NB4 (cell line): ENCODE data around the gene MYCBPAP.

Experiments used
- DNase-seq: peaks from one replicate; pipeline ENCODE4 v3.0.0; 2010; ENCODE audit warnings: low read depth
- H3K4me3 ChIP-seq: one replicate; pipeline ENCODE4 v1.5.1; 2011; ENCODE audit warnings: mild to moderate bottlenecking, low read depth, low read length, moderate library complexity
- MYC ChIP-seq: IDR thresholded peaks from 2 replicates; pipeline ENCODE4 v1.6.1; 2011; ENCODE audit warnings: low read depth, low read length
- POLR2A ChIP-seq: IDR thresholded peaks from 2 replicates; pipeline ENCODE4 v1.6.1; 2011; ENCODE audit warnings: mild to moderate bottlenecking; ENCODE audit not compliant: insufficient read length; ENCODE audit errors: extremely low read depth
- TF ChIP-seq, protein P1 (sequence below): IDR thresholded peaks from 2 replicates; pipeline ENCODE4 v1.6.1; 2011; ENCODE audit warnings: low read depth, low read length
- TF ChIP-seq, protein P2 (sequence below): IDR thresholded peaks from one replicate; pipeline ENCODE4 v1.5.1; 2012; ENCODE audit warnings: low read depth, low read length

Gene MYCBPAP

DNA sequence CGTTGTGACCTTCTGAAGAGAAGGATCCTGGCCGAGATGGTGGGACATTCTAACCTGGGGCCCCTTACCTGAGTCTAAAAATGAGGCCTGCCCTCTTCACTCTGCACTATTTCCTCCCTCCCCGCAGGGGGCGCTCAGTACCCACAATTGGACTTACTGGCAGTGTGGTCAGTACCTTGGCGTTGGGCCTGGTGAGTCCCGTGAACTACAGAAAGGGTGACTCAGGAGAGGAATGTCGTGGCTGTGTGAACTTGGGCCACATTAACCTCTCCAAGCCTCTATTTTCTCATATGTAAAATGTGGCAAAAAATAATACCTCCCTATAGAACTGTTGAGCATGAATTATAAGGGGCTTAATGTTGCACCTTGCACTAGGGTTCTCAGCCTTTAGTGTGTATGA is 25.7 kb upstream of the MYCBPAP start:
- no peak overlapping the region for H3K4me3 ChIP-seq
- TF ChIP-seq MYC, result peak; percentile 21; the same call in 1 of the 2 replicates
- TF ChIP-seq, protein P1, sequence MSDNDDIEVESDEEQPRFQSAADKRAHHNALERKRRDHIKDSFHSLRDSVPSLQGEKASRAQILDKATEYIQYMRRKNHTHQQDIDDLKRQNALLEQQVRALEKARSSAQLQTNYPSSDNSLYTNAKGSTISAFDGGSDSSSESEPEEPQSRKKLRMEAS, result no peak
- TF ChIP-seq, protein P2, sequence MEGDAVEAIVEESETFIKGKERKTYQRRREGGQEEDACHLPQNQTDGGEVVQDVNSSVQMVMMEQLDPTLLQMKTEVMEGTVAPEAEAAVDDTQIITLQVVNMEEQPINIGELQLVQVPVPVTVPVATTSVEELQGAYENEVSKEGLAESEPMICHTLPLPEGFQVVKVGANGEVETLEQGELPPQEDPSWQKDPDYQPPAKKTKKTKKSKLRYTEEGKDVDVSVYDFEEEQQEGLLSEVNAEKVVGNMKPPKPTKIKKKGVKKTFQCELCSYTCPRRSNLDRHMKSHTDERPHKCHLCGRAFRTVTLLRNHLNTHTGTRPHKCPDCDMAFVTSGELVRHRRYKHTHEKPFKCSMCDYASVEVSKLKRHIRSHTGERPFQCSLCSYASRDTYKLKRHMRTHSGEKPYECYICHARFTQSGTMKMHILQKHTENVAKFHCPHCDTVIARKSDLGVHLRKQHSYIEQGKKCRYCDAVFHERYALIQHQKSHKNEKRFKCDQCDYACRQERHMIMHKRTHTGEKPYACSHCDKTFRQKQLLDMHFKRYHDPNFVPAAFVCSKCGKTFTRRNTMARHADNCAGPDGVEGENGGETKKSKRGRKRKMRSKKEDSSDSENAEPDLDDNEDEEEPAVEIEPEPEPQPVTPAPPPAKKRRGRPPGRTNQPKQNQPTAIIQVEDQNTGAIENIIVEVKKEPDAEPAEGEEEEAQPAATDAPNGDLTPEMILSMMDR, result peak; percentile 79
- TF ChIP-seq POLR2A, result no peak
- peak; percentile 80 for DNase-seq

DNA sequence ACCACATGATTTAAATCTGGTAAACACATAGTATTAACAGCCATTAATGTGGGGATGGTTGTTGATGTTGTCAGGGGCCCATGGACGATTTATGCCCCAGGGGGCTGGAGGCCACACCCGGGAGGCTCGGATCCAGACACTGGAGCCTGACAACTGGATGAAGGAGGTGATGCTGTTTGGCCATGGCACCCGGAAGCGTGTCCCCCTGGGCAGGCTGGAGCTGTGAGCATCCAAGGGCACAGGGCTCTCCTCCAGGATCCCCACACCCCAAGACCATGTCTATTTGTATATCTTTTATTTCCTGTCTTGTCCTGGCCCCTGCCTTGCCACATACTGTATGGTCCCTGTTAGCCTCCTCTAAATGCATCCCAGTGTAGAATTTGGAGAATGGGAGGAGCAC is 25.0 kb upstream of the MYCBPAP start:
- no peak overlapping the region for H3K4me3 ChIP-seq
- TF ChIP-seq, protein P1, result no peak
- no peak for DNase-seq

DNA sequence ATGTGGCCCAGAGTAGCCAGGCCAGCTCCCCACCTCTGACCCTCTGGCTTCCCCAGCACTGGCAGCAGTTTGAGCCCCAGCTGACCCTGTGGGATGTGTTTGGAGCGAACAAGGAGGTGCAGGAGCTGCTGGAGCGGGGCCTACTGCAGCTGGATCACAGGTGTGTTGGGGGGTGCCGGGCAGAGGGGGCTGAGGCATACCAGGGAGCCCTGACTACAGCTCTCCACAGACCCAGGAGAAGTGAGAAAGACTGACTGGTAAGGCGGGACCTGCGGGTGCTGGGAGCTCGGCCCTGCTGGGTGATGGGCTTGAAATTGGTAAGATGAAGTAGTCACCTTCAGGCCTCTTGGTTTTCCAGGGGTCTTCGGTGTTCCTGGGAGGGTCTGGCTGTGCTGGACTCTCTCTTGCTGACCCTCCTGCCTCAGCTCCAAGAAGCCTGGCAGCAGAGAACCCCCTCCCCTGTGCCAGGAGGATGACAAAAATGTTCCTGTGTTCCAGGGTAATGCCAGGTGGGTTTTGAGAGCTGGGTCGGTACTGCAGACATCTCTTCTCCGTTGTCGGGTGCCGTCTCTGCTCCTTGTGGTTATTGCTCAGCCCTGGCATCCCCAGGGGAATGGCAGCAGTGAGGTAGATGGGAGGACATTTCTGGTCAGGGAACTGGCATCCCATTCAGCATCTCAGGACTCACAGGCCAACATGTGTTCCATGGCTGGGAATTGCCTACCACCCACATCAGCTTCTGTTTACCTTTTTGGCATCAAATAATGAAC is 23.7 kb upstream of the MYCBPAP start:
- no peak overlapping the region for H3K4me3 ChIP-seq
- no peak for DNase-seq
- TF ChIP-seq, protein P1, result no peak
- TF ChIP-seq MYC, result no peak
- TF ChIP-seq, protein P2, result no peak
- TF ChIP-seq POLR2A, result no peak

DNA sequence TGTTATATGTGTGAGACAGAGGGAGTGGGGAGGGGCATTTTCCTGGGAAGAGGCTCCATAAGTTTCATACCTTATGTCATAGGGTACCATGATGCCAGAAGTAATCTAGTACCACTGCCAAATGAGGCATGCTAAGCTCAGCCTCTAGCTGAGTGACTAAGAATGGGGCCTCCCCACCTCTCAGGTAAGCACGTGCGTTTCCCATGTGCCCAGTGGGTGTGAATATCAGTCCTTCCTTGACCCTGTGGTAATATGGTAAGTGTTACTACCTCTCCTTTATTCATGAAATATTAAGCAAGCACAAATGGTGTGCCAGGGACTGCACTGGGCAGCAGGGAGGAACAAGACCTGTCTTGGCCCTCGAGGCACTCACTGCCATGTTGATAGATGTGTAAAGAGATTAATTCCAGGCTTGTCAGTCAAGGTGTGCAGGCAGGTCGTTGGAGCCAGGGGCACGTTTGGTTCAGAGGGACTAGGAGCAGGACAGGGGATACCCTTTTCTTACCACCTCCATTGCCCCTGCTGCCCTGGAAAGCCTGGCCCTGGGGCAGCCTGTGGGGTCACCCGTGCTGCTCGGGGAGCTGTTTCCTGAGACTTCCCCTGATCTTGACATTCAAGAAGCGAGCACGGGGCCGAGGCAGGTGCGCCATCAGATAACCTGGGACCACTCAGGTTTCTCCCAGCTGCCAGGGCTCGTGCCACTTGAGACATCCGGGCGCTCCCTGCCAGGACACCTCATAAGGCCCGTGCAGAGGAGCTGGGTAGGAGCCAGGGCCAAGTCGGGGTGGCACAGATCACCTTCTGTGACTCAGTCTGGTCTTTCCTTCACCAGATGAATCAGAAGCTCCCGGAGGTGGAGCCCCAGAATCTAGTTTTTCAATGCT is 20.8 kb upstream of the MYCBPAP start:
- no peak for DNase-seq
- TF ChIP-seq, protein P2, result no peak
- TF ChIP-seq, protein P1, result no peak
- TF ChIP-seq MYC, result no peak
- no peak overlapping the region for H3K4me3 ChIP-seq

DNA sequence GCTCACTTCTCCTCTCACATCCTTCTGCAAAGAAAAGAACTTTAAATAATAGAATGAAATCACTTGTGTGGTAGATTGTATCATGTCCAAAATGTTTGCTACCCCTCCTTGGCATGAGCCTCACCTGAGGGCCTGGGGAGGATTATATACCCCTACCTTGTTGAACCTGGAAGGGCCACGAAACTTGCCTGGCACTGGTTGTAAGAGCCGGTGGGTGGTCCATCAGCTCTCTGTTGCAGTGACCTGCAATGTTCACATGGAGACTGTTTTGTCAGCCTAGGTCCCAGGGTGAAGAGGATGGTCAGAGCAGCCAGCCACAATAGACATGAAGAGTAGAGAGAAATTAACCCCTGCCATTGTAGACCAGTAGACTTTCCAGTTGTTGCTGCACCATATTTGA is 19.4 kb upstream of the MYCBPAP start:
- DNase-seq, result no peak

DNA sequence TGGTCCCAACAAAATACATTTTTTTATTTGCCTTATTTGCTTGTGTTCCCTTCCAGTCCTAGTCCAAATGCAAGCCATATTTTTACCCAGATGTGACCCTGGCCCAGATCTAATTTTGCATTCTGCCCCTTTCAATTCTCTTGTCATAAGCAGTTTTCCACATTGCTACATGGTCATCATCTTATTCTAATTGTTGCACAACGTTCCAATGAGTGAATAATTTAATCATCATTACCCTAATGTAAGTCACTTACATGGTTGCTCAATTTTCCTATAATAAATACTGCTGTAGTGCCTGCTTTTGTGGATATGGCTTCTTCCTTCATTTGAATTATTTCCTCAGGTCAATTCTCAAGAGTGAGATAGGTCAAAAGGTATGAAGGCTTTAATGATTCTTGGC is 16.7 kb upstream of the MYCBPAP start:
- TF ChIP-seq, protein P1, result no peak
- TF ChIP-seq POLR2A (no peak), MYC (no peak)
- TF ChIP-seq, protein P2, result no peak
- H3K4me3 ChIP-seq, result no peak overlapping the region
- no peak for DNase-seq

More for the DNA sequence above, 19.4 kb upstream of the MYCBPAP start:
- no peak overlapping the region for H3K4me3 ChIP-seq
- TF ChIP-seq MYC (no peak), POLR2A (no peak)
- TF ChIP-seq, protein P1, result no peak
